ENCODE data around the gene SHH. TPM values are rescaled to one million over a fixed set of nuclear protein-coding genes. Genes with fewer than 3 reads are reported as not detected.

The SHH gene
- total and polyA plus RNA-seq, 11 donors: not detected

- intact Hi-C loops (cut with DNase I): no loop called here
- Histone ChIP-seq H3K4me1 (peaks cover 0 to 72% (median 42%) of the 10 kb centered on the region in 12 donors), H3K36me3 (peaks cover 0 to 12% (median 3%) of the 10 kb centered on the region in 9 donors), H3K9me3 (peaks cover 0 to 5% (median 0%) of the 10 kb centered on the region in 12 donors), H3K27me3 (no peaks in the 10 kb centered on the region), H3K27ac (no peak overlapping the region), H3K4me3 (no peak overlapping the region)
- 39 to 61% (median 52%) methylated on average over 3 of the region's 3 CpGs for WGBS, 4 donors
- peak in 3 of 4 donors; percentile 48 to 61 (median 49) for ATAC-seq
- DNase-seq: no peak
- TF ChIP-seq CTCF (IDR thresholded peaks at IDR 0.05) (no peak), POLR2A (IDR thresholded peaks at IDR 0.05) (no peak)
Observed at GRCh38 chr7:155755026-155755425, 57.2 kb downstream of the SHH start.

GRCh38 chr7:155754165-155754564 lies 58.1 kb downstream of the SHH start:
- Histone ChIP-seq H3K4me3 (no peak overlapping the region), H3K36me3 (peaks cover 0 to 13% (median 0%) of the 10 kb centered on the region in 9 donors), H3K27ac (no peak overlapping the region), H3K27me3 (no peaks in the 10 kb centered on the region), H3K9me3 (peaks cover 0 to 5% (median 0%) of the 10 kb centered on the region in 12 donors), H3K4me1 (peaks cover 0 to 76% (median 44%) of the 10 kb centered on the region in 12 donors)
- ATAC-seq: peak in 2 of 4 donors; percentile 29 to 54
- TF ChIP-seq POLR2A (IDR thresholded peaks at IDR 0.05): no peak
- no peak for TF ChIP-seq CTCF (IDR thresholded peaks at IDR 0.05)
- intact Hi-C loops (cut with DNase I): no loop called here
- DNase-seq: no peak

GRCh38 chr7:155753446-155753965 lies 58.8 kb downstream of the SHH start:
- Histone ChIP-seq H3K9me3 (peaks cover 0 to 5% (median 0%) of the 10 kb centered on the region in 12 donors), H3K27me3 (no peaks in the 10 kb centered on the region), H3K36me3 (peaks cover 0 to 14% (median 0%) of the 10 kb centered on the region in 9 donors), H3K4me3 (no peak overlapping the region), H3K4me1 (peaks cover 0 to 83% (median 44%) of the 10 kb centered on the region in 12 donors), H3K27ac (peak overlapping the region in 1 of 12 donors; percentile 18)
- TF ChIP-seq POLR2A (IDR thresholded peaks at IDR 0.05) (no peak), CTCF (IDR thresholded peaks at IDR 0.05) (no peak)
- DNase-seq: no peak
- ATAC-seq: no peak
- intact Hi-C loops (cut with DNase I): no loop called here
- WGBS, 4 donors: 77 to 87% (median 84%) methylated on average over 10 of the region's 10 CpGs

GRCh38 chr7:155752756-155753445 lies 59.4 kb downstream of the SHH start:
- peaks cover 0 to 5% (median 0%) of the 10 kb centered on the region in 12 donors for H3K9me3 ChIP-seq
- no peak for ATAC-seq
- 70 to 80% (median 78%) methylated on average over 9 of the region's 9 CpGs for WGBS, 4 donors

More at GRCh38 chr7:155752756-155753445, 59.4 kb downstream of the SHH start:
- Histone ChIP-seq H3K4me3 (no peak overlapping the region), H3K27me3 (no peaks in the 10 kb centered on the region), H3K4me1 (peaks cover 0 to 89% (median 46%) of the 10 kb centered on the region in 12 donors), H3K36me3 (peaks cover 0 to 14% (median 0%) of the 10 kb centered on the region in 9 donors), H3K27ac (peak overlapping the region in 1 of 12 donors; percentile 18)
- intact Hi-C loops (cut with DNase I): no loop called here
- DNase-seq: no peak
- TF ChIP-seq POLR2A (IDR thresholded peaks at IDR 0.05) (no peak), CTCF (IDR thresholded peaks at IDR 0.05) (no peak)
